ENCODE measurements around the gene SSBP3. TPM values are rescaled to one million over a fixed set of nuclear protein-coding genes. Genes with fewer than 3 reads are reported as not detected.
"Not testable (repeated sequence)": the region's sequence is repeated elsewhere in the genome, so short reads cannot be mapped to it uniquely, and the experiment has no call there.

The SSBP3 gene
- total and polyA plus RNA-seq, 4 donors = 7.7 to 24.7 (median 17.3) TPM

GRCh38 chr1:54347261-54347954 is 58.8 kb downstream of the SSBP3 start:
- H3K9ac ChIP-seq (ENCODE audit: low read depth in 1 of 2, low read length in 2 of 2) = no peak overlapping the region
- DNase-seq (ENCODE audit: low spot score) = no peak
- 79% methylated on average over 6 of the region's 6 CpGs for WGBS
- no peaks in the 10 kb centered on the region for H3K27me3 ChIP-seq (ENCODE audit: control insufficient read depth in 4 of 4, insufficient read depth in 4 of 4, low read length in 3 of 4)
- no peak overlapping the region for H3K4me3 ChIP-seq (ENCODE audit: low read depth in 1 of 3, low read length in 3 of 3)
- no peak for TF ChIP-seq HNF4A (conservative IDR thresholded peaks at IDR 0.05)
- no peak for TF ChIP-seq SP1 (IDR thresholded peaks at IDR 0.05)
- TF ChIP-seq JUND (IDR thresholded peaks at IDR 0.05) = no peak
- no peak for TF ChIP-seq FOXA2 (IDR thresholded peaks at IDR 0.05)
- TF ChIP-seq YY1 (IDR thresholded peaks at IDR 0.05) = no peak
- no peak for TF ChIP-seq ATF3 (IDR thresholded peaks at IDR 0.05)
- TF ChIP-seq RXRA (IDR thresholded peaks at IDR 0.05) = no peak
- TF ChIP-seq RAD21 (IDR thresholded peaks at IDR 0.05) = no peak
- no peak for TF ChIP-seq NR2F2 (IDR thresholded peaks at IDR 0.05)
- TF ChIP-seq, protein P1, sequence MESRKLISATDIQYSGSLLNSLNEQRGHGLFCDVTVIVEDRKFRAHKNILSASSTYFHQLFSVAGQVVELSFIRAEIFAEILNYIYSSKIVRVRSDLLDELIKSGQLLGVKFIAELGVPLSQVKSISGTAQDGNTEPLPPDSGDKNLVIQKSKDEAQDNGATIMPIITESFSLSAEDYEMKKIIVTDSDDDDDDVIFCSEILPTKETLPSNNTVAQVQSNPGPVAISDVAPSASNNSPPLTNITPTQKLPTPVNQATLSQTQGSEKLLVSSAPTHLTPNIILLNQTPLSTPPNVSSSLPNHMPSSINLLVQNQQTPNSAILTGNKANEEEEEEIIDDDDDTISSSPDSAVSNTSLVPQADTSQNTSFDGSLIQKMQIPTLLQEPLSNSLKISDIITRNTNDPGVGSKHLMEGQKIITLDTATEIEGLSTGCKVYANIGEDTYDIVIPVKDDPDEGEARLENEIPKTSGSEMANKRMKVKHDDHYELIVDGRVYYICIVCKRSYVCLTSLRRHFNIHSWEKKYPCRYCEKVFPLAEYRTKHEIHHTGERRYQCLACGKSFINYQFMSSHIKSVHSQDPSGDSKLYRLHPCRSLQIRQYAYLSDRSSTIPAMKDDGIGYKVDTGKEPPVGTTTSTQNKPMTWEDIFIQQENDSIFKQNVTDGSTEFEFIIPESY (IDR thresholded peaks at IDR 0.05) = no peak
- TF ChIP-seq, protein P2, sequence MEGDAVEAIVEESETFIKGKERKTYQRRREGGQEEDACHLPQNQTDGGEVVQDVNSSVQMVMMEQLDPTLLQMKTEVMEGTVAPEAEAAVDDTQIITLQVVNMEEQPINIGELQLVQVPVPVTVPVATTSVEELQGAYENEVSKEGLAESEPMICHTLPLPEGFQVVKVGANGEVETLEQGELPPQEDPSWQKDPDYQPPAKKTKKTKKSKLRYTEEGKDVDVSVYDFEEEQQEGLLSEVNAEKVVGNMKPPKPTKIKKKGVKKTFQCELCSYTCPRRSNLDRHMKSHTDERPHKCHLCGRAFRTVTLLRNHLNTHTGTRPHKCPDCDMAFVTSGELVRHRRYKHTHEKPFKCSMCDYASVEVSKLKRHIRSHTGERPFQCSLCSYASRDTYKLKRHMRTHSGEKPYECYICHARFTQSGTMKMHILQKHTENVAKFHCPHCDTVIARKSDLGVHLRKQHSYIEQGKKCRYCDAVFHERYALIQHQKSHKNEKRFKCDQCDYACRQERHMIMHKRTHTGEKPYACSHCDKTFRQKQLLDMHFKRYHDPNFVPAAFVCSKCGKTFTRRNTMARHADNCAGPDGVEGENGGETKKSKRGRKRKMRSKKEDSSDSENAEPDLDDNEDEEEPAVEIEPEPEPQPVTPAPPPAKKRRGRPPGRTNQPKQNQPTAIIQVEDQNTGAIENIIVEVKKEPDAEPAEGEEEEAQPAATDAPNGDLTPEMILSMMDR (IDR thresholded peaks at IDR 0.05; ENCODE audit: low read depth, low read length, missing input control) = no peak
- no peak for TF ChIP-seq MAX (IDR thresholded peaks at IDR 0.05)
- TF ChIP-seq TAF1 (conservative IDR thresholded peaks at IDR 0.05) = no peak
- H3K36me3 ChIP-seq (ENCODE audit: control insufficient read depth in 4 of 4, insufficient read depth in 3 of 4, low read depth in 1 of 4, low read length in 3 of 4) = no peaks in the 10 kb centered on the region
- peaks cover 0 to 13% (median 7%) of the 10 kb centered on the region in 4 donors for H3K4me1 ChIP-seq (ENCODE audit: control insufficient read depth in 4 of 4, insufficient read depth in 4 of 4, low read length in 3 of 4)
- no peaks in the 10 kb centered on the region for H3K9me3 ChIP-seq (ENCODE audit: control insufficient read depth in 4 of 4, low read length in 3 of 4)
- H3K27ac ChIP-seq (ENCODE audit: low read depth in 1 of 2, low read length in 2 of 2) = no peak overlapping the region

GRCh38 chr1:54345548-54345947 is 60.6 kb downstream of the SSBP3 start:
- not testable (repeated sequence) for H3K27me3 ChIP-seq (ENCODE audit: control insufficient read depth in 4 of 4, insufficient read depth in 4 of 4, low read length in 3 of 4); H3K9ac ChIP-seq (ENCODE audit: low read depth in 1 of 2, low read length in 2 of 2); H3K4me3 ChIP-seq (ENCODE audit: low read depth in 1 of 3, low read length in 3 of 3); H3K36me3 ChIP-seq (ENCODE audit: control insufficient read depth in 4 of 4, insufficient read depth in 3 of 4, low read depth in 1 of 4, low read length in 3 of 4); DNase-seq (ENCODE audit: low spot score); H3K9me3 ChIP-seq (ENCODE audit: control insufficient read depth in 4 of 4, low read length in 3 of 4); H3K27ac ChIP-seq (ENCODE audit: low read depth in 1 of 2, low read length in 2 of 2)
- WGBS = 93% methylated on average over 13 of the region's 13 CpGs
- peaks cover 0 to 13% (median 7%) of the 10 kb centered on the region in 4 donors for H3K4me1 ChIP-seq (ENCODE audit: control insufficient read depth in 4 of 4, insufficient read depth in 4 of 4, low read length in 3 of 4)

GRCh38 chr1:54345116-54345515 is 61.1 kb downstream of the SSBP3 start:
- no peaks in the 10 kb centered on the region for H3K36me3 ChIP-seq (ENCODE audit: control insufficient read depth in 4 of 4, insufficient read depth in 3 of 4, low read depth in 1 of 4, low read length in 3 of 4)
- TF ChIP-seq, protein P3, sequence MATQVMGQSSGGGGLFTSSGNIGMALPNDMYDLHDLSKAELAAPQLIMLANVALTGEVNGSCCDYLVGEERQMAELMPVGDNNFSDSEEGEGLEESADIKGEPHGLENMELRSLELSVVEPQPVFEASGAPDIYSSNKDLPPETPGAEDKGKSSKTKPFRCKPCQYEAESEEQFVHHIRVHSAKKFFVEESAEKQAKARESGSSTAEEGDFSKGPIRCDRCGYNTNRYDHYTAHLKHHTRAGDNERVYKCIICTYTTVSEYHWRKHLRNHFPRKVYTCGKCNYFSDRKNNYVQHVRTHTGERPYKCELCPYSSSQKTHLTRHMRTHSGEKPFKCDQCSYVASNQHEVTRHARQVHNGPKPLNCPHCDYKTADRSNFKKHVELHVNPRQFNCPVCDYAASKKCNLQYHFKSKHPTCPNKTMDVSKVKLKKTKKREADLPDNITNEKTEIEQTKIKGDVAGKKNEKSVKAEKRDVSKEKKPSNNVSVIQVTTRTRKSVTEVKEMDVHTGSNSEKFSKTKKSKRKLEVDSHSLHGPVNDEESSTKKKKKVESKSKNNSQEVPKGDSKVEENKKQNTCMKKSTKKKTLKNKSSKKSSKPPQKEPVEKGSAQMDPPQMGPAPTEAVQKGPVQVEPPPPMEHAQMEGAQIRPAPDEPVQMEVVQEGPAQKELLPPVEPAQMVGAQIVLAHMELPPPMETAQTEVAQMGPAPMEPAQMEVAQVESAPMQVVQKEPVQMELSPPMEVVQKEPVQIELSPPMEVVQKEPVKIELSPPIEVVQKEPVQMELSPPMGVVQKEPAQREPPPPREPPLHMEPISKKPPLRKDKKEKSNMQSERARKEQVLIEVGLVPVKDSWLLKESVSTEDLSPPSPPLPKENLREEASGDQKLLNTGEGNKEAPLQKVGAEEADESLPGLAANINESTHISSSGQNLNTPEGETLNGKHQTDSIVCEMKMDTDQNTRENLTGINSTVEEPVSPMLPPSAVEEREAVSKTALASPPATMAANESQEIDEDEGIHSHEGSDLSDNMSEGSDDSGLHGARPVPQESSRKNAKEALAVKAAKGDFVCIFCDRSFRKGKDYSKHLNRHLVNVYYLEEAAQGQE (IDR thresholded peaks at IDR 0.05) = no peak
- TF ChIP-seq RAD21 (IDR thresholded peaks at IDR 0.05) = no peak
- no peak for TF ChIP-seq SP1 (IDR thresholded peaks at IDR 0.05)
- no peak for TF ChIP-seq GABPA (IDR thresholded peaks at IDR 0.05 in 1 of 2, conservative IDR thresholded peaks at IDR 0.05 in 1 of 2)
- TF ChIP-seq NR2F2 (IDR thresholded peaks at IDR 0.05) = no peak
- TF ChIP-seq FOXA2 (IDR thresholded peaks at IDR 0.05) = no peak
- H3K27ac ChIP-seq (ENCODE audit: low read depth in 1 of 2, low read length in 2 of 2) = no peak overlapping the region
- WGBS = 82% methylated on average over 7 of the region's 7 CpGs
- H3K9me3 ChIP-seq (ENCODE audit: control insufficient read depth in 4 of 4, low read length in 3 of 4) = no peaks in the 10 kb centered on the region
- H3K27me3 ChIP-seq (ENCODE audit: control insufficient read depth in 4 of 4, insufficient read depth in 4 of 4, low read length in 3 of 4) = no peaks in the 10 kb centered on the region
- H3K9ac ChIP-seq (ENCODE audit: low read depth in 1 of 2, low read length in 2 of 2) = no peak overlapping the region
- no peak overlapping the region for H3K4me3 ChIP-seq (ENCODE audit: low read depth in 1 of 3, low read length in 3 of 3)
- DNase-seq (ENCODE audit: low spot score) = no peak
- peaks cover 3 to 13% (median 7%) of the 10 kb centered on the region in 4 donors for H3K4me1 ChIP-seq (ENCODE audit: control insufficient read depth in 4 of 4, insufficient read depth in 4 of 4, low read length in 3 of 4)

Data from liver (tissue), 9 donors.